Kidney epithelial cell (primary cell): ENCODE measurements around the gene TP53TG5. TPM values are rescaled to one million over a fixed set of nuclear protein-coding genes. Genes with fewer than 3 reads are reported as not detected.

Experiments used
- DNase-seq: peaks from one replicate; pipeline ENCODE4 v3.0.0-alpha.2; 2010; ENCODE audit warnings: low read depth
- H3K27me3 ChIP-seq: 2 replicates; pipeline ENCODE4 v1.6.0; 2011; ENCODE audit warnings: low read length; ENCODE audit not compliant: control insufficient read depth, insufficient read depth
- H3K36me3 ChIP-seq: 2 replicates; pipeline ENCODE4 v1.5.1; 2011; ENCODE audit warnings: low read length; ENCODE audit not compliant: control insufficient read depth, insufficient read depth
- H3K4me3 ChIP-seq: 2 replicates; pipeline ENCODE4 v1.5.1; 2011; ENCODE audit warnings: low read depth, mild to moderate bottlenecking, control low read depth, low read length
- CTCF ChIP-seq: IDR thresholded peaks from 2 replicates; pipeline ENCODE4 v1.5.1; 2011; ENCODE audit warnings: mild to moderate bottlenecking, moderate library complexity, low read length, control low read depth, inconsistent platforms; ENCODE audit not compliant: insufficient read depth, poor library complexity, severe bottlenecking
- total RNA-seq: library from RNA; depleted of rRNA; stranded (reverse); fragments of >200 nt; gene quantifications from 2 replicates; pipeline ENCODE4 v1.2.3, GENCODE V29; 2015

Gene TP53TG5
- total RNA-seq = not detected in 2 replicates

- DNase-seq = no peak
These were observed at the start of gene TP53TG5 for GRCh38 chr20:45378191-45378590. TSS of gene TP53TG5 (minus strand) at chr20:45378325. CDS start at chr20:45378236, 89 bp downstream.

GRCh38 chr20:45427236-45428149 is 49.4 kb upstream of the TP53TG5 start:
- no peak overlapping the region for H3K4me3 ChIP-seq
- DNase-seq = no peak
- no peak for TF ChIP-seq CTCF
- no peaks in the 10 kb centered on the region for H3K27me3 ChIP-seq
- peaks cover 1% of the 10 kb centered on the region for H3K36me3 ChIP-seq

More at GRCh38 chr20:45378191-45378590, at the start of gene TP53TG5:
- H3K36me3 ChIP-seq = no peaks in the 10 kb centered on the region
- H3K27me3 ChIP-seq = no peaks in the 10 kb centered on the region
- no peak within 1 kb of the TSS for H3K4me3 ChIP-seq
- no peak for TF ChIP-seq CTCF

- DNase-seq = no peak
- Histone ChIP-seq H3K27me3 (no peaks in the 10 kb centered on the region), H3K4me3 (no peak overlapping the region), H3K36me3 (peaks cover 1% of the 10 kb centered on the region)
- TF ChIP-seq CTCF = no peak
These were observed 48.3 kb upstream of the TP53TG5 start for GRCh38 chr20:45426320-45427016.

- no peaks in the 10 kb centered on the region for H3K27me3 ChIP-seq
- H3K4me3 ChIP-seq = no peak overlapping the region
- no peak for TF ChIP-seq CTCF
- peaks cover 4% of the 10 kb centered on the region for H3K36me3 ChIP-seq
- no peak for DNase-seq
These were observed 47.4 kb upstream of the TP53TG5 start for GRCh38 chr20:45425561-45425960.

- DNase-seq = no peak
- no peak for TF ChIP-seq CTCF
- peaks cover 4% of the 10 kb centered on the region for H3K36me3 ChIP-seq
- no peaks in the 10 kb centered on the region for H3K27me3 ChIP-seq
- H3K4me3 ChIP-seq = no peak overlapping the region
These were observed 45.6 kb upstream of the TP53TG5 start for GRCh38 chr20:45423700-45424099.
